ENCODE data around the gene CS.
"Not testable (repeated sequence)": the region's sequence is repeated elsewhere in the genome, so short reads cannot be mapped to it uniquely, and the experiment has no call there.

Gene CS

DNA sequence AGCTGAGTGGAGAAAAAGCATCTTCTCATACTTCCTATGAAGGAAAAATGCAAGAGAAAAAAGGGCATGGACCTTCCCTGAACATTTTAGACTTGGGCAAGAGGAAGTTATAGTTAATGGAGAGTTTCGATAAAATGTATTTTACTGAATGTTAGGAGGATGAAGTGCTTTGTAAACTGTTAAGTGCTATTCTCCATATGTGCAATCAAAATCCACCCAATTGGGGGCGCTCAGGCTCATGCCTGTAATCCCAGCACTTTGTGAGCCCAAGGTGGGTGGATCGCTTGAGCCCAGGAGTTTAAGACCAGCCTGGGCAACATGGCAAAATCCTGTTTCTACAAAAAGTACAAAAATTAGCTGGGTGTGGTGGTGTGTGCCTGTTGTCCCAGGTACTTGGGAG is 17.5 kb upstream of the CS start:
- no peak for DNase-seq

DNA sequence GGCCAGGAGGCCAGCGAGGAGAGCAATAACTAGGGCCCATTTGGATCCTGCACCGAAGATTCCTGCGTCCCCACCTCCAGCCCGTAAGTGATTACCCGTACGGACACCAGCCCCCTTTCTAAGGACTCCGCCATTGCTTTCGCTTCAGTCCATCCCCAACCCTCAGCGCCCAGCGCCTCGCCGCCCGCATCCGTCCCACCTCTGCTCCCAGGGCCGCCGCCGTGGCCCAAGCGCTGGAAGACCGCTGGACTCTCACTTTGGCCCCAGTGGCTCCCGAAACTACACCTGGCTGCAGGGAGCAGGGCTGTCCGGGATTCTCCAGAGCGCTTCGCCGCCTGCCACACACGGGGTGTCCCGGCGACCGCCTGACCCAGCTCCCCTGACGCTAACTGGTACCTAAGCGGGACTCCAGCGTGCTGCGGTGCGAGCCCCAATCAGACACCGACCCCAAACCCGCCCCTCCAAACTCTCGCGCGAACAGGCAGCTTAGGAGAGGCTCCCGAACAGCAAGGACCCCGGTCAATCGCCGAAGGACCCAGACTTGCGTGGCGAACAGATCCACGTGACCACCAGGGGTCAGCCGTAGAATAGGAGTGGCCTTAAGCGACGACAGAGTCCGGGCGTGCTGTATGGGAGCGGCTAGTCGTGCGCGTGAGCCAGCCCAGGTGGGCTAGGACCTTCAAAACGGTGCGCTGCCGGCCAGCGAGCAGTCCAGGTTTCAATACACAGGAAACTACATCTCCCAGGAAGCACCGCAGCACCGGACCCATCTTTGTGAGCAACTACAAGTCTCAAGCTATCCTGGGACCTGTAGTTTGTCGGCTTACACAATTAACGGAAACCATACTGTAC is 15.7 kb upstream of the CS start, which contains the start of gene CNPY2:
Gene CNPY2 (minus strand): TSS at position 367 of the 852 bp plus-strand sequence. CDS start 771 bp downstream, outside the sequence.
- DNase-seq = peak; percentile 93

DNA sequence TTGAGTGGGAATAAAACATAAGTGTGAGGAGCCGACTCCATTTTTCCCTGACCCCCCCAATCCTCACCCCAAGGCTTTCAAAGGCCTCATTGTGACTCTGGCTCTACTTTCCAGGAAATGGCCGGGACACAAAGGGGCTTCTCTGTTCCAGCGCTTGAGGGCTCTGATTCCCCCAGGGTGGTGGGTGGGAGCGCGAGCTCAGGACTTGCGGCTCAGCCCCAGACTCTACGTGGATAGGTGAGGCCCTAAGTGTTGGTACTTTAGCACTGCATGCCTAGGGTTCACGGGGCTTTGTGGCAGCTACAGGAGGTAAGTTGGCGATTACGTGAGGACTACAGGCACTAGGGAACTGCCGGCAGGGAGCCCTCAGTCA is 15.1 kb upstream of the CS start:
- no peak for DNase-seq

DNA sequence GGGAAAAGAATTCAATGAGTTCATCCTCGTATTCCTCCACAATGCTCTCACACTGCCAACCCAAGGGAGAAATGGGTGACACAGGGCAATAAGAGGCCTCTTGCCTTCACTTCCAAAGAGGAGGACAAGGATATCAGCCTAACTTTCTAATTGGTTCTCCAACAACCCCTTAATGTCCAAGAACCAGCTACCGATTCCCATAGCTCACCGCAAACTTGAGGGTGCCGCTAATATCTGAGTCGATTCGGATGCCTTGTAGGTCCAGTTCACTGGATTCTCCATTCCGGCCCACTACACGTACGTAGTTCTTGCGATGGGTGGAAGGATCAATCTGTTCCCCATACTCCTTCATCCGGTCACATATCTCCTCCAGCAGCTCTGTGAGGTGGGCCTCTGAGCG is 10.9 kb upstream of the CS start:
- no peak for DNase-seq

DNA sequence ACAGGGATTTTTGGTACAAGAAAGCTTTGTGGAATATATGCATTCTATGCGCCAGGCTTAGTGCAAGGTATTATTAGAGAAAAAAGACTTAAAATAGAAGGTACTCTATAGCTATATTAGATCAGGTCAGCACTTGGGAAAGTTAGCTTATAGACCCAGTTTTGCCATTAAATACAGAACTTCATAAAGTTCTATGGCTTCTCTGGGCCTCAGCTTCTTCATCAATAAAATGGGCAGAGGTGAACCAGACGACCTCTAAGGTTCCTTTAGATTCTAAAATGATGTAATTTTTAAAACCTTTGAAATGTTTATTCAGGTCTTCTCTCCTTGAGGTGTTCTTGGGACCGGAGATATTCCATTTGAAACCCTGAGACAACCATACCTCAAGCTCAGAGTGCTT is 8.6 kb upstream of the CS start:
- no peak for DNase-seq

DNA sequence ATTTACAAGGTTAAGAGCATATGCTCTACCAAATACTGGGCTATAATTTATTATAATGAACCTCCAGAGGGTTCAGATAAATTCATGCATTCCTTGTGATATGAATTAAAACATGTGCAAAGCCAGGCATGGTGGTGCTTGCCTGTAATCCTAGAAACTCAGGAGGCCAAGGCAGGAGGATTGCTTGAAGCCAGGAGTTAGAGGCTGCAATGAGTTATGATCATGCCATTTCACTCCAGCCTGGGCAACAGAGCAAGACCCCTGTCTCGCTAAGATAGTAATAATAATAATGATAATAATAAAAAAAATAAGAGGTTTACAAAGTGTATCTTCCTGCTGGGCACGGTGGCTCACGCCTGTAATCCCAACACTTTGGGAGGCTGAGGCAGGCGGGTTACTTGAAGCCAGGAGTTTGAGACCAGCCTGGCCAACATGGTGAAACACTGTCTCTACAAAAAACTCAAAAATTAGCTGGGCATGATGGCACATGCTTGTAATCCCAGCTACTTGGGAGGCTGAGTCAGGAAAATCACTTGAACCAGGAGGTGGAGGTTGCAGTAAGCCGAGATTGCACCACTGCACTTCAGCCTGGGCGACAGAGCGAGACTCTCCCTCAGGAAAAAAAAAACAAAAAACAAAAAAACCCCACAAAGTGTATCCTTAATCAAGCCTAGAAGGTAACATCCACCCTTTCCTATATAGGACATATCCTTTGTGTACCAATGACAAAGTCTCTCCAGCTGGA is 7.3 kb upstream of the CS start:
- DNase-seq = no peak

DNA sequence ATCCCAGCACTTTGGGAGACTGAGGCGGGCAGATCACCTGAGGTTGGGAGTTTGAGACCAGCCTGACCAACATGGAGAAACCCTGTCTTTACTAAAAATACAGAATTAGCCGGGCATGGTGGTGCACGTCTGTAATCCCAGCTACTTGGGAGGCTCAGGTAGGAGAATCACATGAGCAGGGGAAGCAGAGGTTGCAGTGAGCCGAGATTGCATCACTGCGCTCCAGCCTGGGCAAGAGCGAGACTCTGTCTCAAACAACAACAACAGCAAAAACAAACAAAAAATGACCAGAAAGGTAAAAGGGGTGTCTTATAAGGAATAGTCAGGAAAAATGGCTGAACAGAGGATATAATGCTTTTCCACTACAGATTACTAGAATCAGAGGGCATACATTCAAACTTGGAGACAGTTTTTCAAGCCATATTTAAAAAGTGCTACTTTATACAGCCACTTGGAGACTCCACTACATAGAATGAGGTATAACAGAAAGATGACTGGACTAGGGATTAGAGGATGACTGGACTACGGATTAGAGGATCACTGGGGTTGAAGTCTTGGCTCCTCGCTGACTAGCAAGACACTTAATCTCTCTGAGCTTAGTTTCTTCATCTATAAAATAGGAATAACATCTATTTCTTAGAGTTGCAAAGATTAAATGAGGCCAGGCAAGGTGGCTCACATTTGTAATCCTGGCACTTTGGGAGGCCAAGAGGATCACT is 4.9 kb upstream of the CS start:
- no peak for DNase-seq

DNA sequence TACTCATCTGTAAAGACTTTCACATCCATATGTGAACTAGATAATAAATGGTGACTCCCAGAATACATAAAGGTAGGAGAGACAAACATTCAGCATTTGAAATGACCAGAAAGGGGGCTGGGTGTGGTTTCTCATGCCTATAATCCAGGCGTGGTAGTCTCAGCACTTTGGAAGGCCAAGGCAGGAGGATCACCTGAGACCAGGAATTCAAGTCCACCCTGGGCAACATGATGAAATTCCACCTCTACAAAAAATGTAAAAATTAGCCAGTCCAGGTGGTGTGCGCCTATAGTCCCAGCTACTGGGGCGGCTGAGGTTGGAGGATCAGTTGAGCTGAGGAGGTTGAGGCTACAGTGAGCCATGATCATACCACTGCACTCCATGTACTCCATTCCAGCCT is 4.1 kb upstream of the CS start:
- no peak for DNase-seq

DNA sequence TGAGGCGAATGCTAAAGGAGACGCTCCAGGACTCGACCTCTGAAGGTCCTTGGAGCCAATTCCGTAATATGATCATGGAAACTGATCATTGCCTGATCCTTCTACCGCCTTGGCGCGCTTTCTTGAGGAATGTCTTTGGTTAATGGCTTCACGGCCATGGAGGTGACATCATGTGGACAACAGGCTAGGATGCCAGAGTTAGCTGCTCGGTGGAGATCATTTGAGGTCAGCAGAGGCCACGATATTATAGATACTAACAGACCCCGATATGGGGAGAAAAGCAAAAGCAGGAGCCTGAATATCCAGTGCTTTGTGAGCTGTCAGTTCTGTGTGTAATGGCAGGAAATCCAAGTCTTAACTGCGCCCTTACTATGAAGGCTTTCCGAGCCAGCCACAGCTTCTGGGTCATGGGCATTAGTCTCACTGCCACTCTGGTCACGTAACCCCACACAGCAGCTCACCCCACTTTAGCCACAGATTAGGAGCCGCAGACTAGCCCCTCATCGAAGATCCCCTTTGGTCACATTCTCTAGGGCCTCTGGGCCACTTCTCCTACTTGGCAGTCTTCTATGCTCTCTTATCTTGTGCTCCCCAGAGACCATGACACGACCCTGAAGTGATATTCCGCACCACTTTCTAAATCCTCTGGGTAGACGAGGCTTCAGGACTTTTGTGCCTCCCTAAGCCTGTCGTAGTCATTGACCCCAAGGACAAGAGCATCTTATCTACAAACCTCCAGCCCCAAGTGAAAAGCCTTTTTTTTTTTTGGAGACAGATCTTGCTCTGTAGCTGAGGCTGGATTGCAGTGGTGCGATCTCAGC is 724 bp upstream of the CS start:
- DNase-seq = no peak

DNA sequence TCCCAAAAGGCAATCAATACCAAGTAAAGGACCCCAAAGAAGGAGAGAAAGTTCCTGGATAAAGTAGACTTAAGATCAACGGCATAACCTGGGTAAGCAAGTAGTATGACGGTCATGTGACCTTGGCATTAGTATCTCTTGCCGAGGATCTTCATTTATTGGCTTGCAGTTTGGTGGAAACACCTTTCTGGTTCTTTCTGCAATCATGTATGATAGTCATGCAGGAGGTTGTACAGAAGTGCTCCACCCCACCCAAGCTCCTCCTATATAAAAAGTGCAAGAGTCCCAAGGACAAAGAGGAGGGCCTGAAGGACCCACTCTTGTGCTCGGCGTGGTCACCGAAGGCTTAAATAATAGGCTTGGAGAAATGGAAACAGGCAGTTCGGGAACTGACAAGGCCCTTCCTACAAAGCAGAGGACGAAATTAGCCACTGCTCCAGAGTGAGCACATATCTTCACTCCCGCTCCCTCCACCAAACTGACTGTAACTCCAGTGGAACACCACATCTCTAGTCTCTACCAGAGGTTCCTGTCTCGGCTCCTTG is 750 bp downstream of the CS start:
- DNase-seq = no peak

DNA sequence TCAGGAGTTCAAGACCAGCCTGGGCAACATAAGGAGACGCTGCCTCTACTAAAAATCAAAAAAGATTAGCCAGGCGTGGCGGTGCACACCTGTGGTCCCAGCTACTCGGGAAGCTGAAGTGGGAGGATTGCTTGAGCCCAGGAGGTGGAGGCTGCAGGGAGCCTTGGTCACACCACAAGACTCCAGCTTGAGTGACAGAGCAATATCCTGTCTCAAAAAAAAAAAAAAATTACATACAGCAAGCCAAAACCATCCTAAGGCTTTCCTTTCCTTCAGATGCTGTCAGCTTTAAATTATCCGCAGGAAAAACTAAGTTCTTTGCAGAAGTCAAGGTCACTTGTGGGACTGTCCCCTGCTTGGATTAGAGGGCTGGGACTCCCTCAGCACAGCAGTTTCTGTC is 1.3 kb downstream of the CS start:
- no peak for DNase-seq

DNA sequence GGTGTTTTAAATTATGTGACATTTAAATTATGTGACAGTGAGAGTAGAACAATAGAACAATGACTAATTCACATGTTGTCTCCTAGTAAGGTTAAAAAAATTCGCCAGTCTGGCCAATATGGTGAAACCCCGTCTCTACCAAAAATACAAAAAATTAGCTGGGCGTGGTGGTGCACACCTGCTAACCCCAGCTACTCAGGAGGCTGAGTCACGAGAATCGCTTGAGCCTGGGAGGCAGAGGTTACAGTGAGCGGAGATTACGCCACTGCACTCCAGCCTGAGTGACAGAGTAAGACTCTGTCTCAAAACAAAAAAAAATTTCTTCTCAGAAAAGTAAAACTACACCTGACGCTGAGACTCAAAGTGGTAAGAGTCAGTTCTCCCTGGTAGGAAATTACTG is 2.7 kb downstream of the CS start:
- no peak for DNase-seq

DNA sequence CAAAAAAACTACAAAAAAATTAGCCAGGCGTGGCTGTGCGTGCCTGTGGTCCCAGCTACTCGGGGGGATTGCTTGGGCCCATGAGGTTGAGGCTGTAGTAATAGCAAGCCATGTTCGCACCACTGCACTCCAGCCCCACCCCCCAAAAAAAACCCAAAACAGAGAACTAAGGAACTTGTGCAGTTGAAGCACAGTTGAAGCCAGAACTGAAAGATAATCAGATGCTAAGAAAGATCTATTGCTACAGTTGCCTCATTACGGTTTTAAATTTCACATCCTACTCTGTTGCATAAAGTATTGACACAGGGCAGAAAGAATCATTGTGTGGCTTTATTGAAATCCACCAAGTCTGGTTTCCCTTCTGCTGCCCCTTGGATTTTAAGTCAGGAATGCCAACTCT is 3.8 kb downstream of the CS start:
- no peak for DNase-seq

DNA sequence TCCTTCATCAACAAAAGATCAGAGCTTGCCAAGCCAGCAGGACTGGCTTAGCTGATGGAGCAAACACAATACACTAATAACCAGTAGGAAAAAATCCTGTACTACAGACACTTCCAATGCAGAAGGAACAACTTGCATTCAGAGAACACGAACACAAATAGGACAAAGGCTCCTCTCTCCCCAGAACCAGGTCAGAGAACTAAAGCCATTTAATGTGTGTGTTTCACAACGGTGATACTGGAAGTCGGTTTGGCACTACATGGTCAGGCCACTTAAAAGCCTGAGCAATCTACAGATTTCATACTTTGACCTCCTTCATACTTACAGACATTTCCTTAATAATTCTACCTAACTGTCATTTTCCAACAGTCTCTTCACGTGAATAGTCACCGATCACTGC is 6.3 kb downstream of the CS start:
- DNase-seq = no peak

DNA sequence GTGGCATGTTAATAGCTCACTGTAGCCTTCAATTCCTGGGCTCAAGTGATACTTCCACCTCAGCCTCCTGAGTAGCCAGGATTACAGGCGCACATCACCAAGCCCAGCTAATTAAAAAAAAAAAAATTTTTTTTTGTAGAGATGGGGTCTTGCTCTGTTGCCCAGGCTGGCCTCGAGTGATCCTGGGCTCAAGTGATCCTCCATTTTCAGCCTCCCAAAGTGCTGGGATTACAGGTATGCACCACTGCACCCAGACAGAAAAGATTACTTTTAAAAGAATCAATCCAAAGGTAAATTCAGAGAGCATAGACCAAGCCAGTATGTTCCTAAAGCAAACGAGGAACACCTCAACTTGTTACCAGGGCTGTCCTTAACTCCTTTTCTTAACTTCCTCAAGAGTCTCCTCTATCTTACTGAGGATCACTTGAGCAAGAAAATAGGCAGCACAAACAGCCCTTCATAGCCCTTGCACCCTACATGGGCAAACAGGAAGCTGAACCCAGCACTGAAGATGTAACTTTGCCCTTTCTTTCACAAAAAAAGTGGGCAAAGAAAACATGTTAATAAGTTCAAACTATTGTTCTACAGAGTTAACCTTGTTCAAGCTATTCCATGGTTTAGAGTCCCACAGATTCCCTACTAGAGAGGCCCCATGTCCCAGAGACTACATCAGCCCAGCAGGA is 11.3 kb downstream of the CS start:
- no peak for DNase-seq

DNA sequence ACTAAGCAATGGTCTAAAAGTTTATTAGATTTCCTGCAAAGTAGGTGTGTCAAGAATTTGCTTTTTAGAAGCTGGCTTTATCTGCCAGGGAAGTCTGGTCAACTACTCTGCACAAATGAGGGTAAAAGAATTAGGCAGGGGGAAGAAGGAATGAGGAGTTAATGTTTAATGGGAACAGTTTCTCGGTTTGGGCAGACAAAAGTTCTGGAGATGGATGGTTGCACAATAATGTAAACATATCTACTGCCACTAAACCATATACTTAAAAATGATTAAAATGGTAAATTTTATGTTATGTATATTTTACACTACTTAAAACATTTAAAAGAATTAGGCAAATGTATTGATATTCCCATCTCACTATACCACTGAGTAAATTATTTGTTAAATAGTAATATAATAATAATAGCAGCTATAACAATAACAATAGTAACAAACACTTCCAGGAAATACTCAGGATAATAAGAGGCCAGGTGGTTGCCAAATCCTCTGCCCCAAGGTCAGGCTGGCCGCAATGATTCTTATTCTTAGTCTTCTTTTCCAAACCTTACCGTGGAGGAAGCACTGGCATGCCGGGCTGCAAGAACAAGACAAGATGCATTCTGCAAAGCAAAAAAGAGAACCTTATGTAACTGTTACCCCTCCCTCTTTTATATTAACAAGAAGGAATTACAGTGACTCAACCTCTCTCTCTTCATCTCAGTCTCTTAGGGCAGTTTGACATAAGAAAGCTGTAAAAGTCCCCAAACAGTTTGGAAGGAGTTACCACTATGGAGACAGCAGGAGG is 13.9 kb downstream of the CS start:
- no peak for DNase-seq

DNA sequence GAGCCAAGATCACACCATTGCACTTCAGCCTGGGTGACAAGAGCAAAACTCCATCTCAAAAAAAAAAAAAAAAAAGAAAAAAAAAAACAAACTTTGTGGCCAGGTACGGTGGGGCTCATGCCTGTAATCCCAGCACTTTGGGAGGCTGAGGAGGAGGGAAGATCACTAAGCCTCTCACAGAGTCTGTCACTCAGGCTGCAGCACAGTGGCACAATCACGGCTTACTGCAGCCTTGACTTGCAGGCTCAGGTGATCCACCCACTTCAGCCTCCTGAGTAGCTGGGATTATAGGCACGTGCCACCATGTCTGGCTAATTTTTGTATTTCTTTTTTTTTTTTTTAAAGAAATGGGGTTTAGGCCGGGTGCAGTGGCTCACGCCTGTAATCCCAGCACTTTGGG is 15.9 kb downstream of the CS start:
- DNase-seq = not testable (repeated sequence)

DNA sequence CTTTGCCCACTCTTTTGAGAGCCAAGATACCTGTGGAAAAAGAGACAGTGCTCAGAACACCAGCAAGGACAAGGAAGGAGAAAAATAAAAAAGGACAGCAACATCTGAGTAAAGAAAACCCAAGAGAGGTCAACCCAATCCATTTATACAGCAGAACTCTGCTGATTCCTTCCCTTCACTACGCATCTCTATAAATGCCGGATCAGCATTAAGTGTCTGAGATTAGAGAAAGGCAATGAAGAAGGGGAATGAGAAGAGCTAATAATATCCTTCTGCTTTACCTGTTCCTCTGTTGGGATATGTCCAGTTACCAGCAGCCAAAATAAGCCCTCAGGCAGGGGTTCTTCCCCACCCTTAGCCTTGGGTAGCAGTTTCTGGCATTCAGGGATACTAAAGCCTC is 17.6 kb downstream of the CS start:
- DNase-seq = no peak

DNA sequence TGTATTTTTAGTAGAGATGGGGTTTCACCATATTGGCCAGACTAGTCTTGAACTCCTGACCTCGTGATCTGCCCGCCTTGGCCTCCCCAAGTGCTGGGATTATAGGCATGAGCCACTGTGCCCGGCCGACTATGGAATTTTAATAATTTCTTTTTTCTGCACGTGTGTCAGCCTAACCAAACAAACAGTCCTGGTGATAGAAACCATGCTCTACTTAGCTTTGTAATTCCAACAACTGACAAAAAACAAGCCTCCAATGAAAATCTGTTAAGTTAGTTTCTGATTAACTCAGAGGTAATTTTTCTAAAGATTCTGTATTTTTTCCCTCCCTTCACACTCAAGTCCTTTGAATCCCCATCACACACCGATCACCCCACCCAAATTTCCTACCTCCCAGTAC is 18.1 kb downstream of the CS start:
- DNase-seq = no peak

DNA sequence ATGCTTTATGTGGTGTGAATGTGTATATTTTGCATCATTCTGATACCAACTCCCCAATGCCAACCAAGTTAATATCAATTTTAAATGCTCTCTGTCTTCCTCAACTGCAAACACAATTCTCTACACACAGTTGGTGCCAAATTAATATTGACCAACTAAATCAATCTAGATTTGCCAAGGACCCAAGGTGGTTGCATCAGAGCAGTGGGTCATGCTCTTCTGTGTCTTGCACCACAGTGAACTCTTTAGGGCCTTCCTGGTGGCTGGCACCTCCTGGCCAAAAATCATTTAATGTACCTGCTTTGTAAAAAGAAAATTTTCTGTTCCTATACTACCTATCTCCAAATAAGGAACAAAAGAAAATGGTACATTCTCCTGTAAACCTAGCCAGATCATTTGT is 19.3 kb downstream of the CS start:
- no peak for DNase-seq

DNA sequence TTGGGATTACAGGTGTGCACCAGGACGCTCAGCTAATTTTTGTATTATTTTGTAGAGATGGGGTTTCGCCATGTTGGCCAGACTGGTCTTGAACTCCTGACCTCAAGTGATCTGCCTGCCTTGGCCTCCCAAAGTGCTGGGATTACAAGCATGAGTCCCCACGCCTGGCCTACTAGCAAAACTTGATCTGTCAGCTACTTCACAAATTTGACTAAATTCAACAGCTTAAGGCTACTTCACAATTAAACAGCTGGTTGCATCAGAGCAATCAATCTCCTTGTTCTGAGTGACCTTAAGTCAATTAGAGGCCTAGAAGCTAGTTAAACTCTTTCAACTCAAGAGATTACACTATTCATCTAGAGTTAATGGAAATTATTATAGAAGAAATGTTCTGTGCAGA is 21.2 kb downstream of the CS start:
- no peak for DNase-seq
